PC-3 (cell line): ENCODE measurements around the gene CEP112. TPM values are rescaled to one million over a fixed set of nuclear protein-coding genes. Genes with fewer than 3 reads are reported as not detected.

Experiments used
- ATAC-seq: fragments of 200-7000 bp; cut with Tn5 transposase; 2 replicates; pipeline ENCODE4 v1.9.1; 2020; ENCODE audit warnings: mild to moderate bottlenecking, moderate library complexity
- BruUV-seq: library from RNA; stranded (reverse); fragments of 400-500 nt; replicated peaks from 2 replicates; lab custom pipeline; 2021; lab: Mats Ljungman, UMichigan
- CTCF ChIA-PET: fragments of 300-600 bp; sonication (Branson Sonifier 250); formaldehyde crosslinking; loops from one replicate; lab custom pipeline; 2022; ENCODE audit warnings: antibody characterized with exemption; lab: Charles Lee
- POLR2A ChIA-PET: fragments of 300-600 bp; sonication (Branson Sonifier 250); formaldehyde crosslinking; loops from one replicate; lab custom pipeline; 2022; ENCODE audit warnings: antibody characterized with exemption; ENCODE audit not compliant: unreplicated experiment; lab: Charles Lee
- DNase-seq: peaks from one replicate; pipeline ENCODE4 v3.0.0-alpha.2; 2015
- H2AFZ ChIP-seq: fragments of 300-600 bp; sonication (generic); 2 replicates; pipeline ENCODE4 v1.6.0; 2016; ENCODE audit warnings: antibody characterized with exemption, low read length
- H3F3A ChIP-seq: fragments of 300-600 bp; sonication (generic); one replicate; pipeline ENCODE4 v1.6.0; 2017; ENCODE audit warnings: antibody characterized with exemption, low read length, control low read depth, mild to moderate bottlenecking; ENCODE audit not compliant: unreplicated experiment
- H3K27ac ChIP-seq: fragments of 300-600 bp; sonication (generic); 2 replicates; pipeline ENCODE4 v1.5.1; 2016; ENCODE audit warnings: mild to moderate bottlenecking, low read length
- H3K27me3 ChIP-seq: fragments of 300-600 bp; sonication (generic); 2 replicates; pipeline ENCODE4 v1.6.1; 2016; ENCODE audit warnings: low read length, mixed read lengths
- H3K36me3 ChIP-seq: fragments of 300-600 bp; sonication (generic); 2 replicates; pipeline ENCODE4 v1.6.1; 2016; ENCODE audit warnings: low read depth, mixed run types, low read length, mixed read lengths
- H3K4me1 ChIP-seq: fragments of 300-600 bp; sonication (generic); 2 replicates; pipeline ENCODE4 v1.5.1; 2016; ENCODE audit warnings: low read length; ENCODE audit not compliant: insufficient read depth
- H3K4me2 ChIP-seq: fragments of 300-600 bp; sonication (generic); 2 replicates; pipeline ENCODE4 v1.6.0; 2016; ENCODE audit warnings: low read length
- H3K4me3 ChIP-seq: fragments of 300-600 bp; sonication (generic); 2 replicates; pipeline ENCODE4 v1.5.1; 2016; ENCODE audit warnings: mild to moderate bottlenecking, low read length, mixed read lengths
- H3K79me2 ChIP-seq: fragments of 300-600 bp; sonication (generic); 2 replicates; pipeline ENCODE4 v1.6.1; 2017; ENCODE audit warnings: low read length, mixed read lengths
- H3K9ac ChIP-seq: fragments of 300-600 bp; sonication (generic); 2 replicates; pipeline ENCODE4 v1.6.0; 2016; ENCODE audit warnings: mild to moderate bottlenecking, low read length
- H3K9me2 ChIP-seq: fragments of 300-600 bp; sonication (generic); replicated peaks from 2 replicates; pipeline ENCODE4 v1.6.1; 2016; ENCODE audit warnings: mixed run types, low read length, mixed read lengths
- H3K9me3 ChIP-seq: fragments of 300-600 bp; sonication (generic); 2 replicates; pipeline ENCODE4 v1.6.1; 2016; ENCODE audit warnings: low read length, mixed read lengths
- H4K20me1 ChIP-seq: fragments of 300-600 bp; sonication (generic); 2 replicates; pipeline ENCODE4 v1.6.1; 2016; ENCODE audit warnings: low read length, mixed read lengths
- CTCF ChIP-seq: fragments of 300-600 bp; sonication (generic); conservative IDR thresholded peaks from 2 replicates; pipeline ENCODE4 v1.5.1; 2017; ENCODE audit warnings: antibody characterized with exemption, low read depth, mild to moderate bottlenecking, low read length
- EZH2 ChIP-seq: fragments of 300-600 bp; sonication (generic); IDR thresholded peaks from one replicate; pipeline ENCODE4 v1.6.1; 2017; ENCODE audit warnings: antibody characterized with exemption, mild to moderate bottlenecking, low read length; ENCODE audit not compliant: unreplicated experiment
- EZH2phosphoT487 ChIP-seq: fragments of 300-600 bp; sonication (generic); IDR thresholded peaks from 2 replicates; pipeline ENCODE4 v1.6.1; 2018; ENCODE audit warnings: mild to moderate bottlenecking, antibody characterized with exemption, low read length, borderline replicate concordance
- intact Hi-C: fragments of 100-400 bp; cut with micrococcal nuclease; formaldehyde crosslinking; loops from 2 replicates; pipeline ENCODE4 v1.9.0; 2023
- total RNA-seq: library from RNA; depleted of rRNA; stranded (reverse); fragments of >200 nt; gene quantifications from 2 replicates; pipeline ENCODE4 v1.2.3, GENCODE V29; 2014

The CEP112 gene
- total RNA-seq, 1 experiment from 2014 or later = 6.5 TPM

GRCh38 chr17:66054242-66054641 is 137.7 kb downstream of the CEP112 start:
- H3K9me2 ChIP-seq = no peaks in the 10 kb centered on the region
- no peak for ATAC-seq
- H3K4me1 ChIP-seq = no peaks in the 10 kb centered on the region
- CTCF ChIA-PET = no interaction called here
- no peaks in the 10 kb centered on the region for H3K79me2 ChIP-seq
- no peaks in the 10 kb centered on the region for H3K36me3 ChIP-seq
- no peaks in the 10 kb centered on the region for H4K20me1 ChIP-seq
- H3K4me2 ChIP-seq = no peak overlapping the region
- 0 out of 2 replicates have a peak, but pooled peaks cover 3% of the 10 kb centered on the region for H3K9me3 ChIP-seq
- DNase-seq = no peak
- H3F3A ChIP-seq = no peaks in the 10 kb centered on the region
- no peak overlapping the region for H3K4me3 ChIP-seq
- BruUV-seq = no TSS peak
- no peak overlapping the region for H3K9ac ChIP-seq
- H3K27me3 ChIP-seq = no peaks in the 10 kb centered on the region
- H2AFZ ChIP-seq = no peak overlapping the region
- TF ChIP-seq EZH2 (no peak), CTCF (no peak), EZH2phosphoT487 (no peak)
- no peak overlapping the region for H3K27ac ChIP-seq
- intact Hi-C loops = no loop called here
- POLR2A ChIA-PET = no interaction called here

GRCh38 chr17:66044083-66044482 is 147.8 kb downstream of the CEP112 start:
- Histone ChIP-seq H3K9me3 (no peaks in the 10 kb centered on the region), H3K9ac (no peak overlapping the region), H3K4me3 (no peak overlapping the region), H3K4me1 (no peaks in the 10 kb centered on the region), H3K27me3 (no peaks in the 10 kb centered on the region), H3K4me2 (no peak overlapping the region), H3K79me2 (no peaks in the 10 kb centered on the region), H4K20me1 (no peaks in the 10 kb centered on the region), H3F3A (no peaks in the 10 kb centered on the region), H3K36me3 (no peaks in the 10 kb centered on the region), H2AFZ (no peak overlapping the region), H3K27ac (no peak overlapping the region), H3K9me2 (no peaks in the 10 kb centered on the region)
- intact Hi-C loops = no loop called here
- ChIA-PET CTCF (no interaction called here), POLR2A (no interaction called here)
- no TSS peak for BruUV-seq
- TF ChIP-seq EZH2phosphoT487 (no peak), CTCF (no peak), EZH2 (no peak)
- DNase-seq (no peak), ATAC-seq (no peak)

- H3K27me3 ChIP-seq = no peaks in the 10 kb centered on the region
- CTCF ChIA-PET = no interaction called here
- no peaks in the 10 kb centered on the region for H3K9me3 ChIP-seq
- POLR2A ChIA-PET = no interaction called here
- intact Hi-C loops = no loop called here
- H2AFZ ChIP-seq = no peak overlapping the region
- peak; percentile 4 for DNase-seq
- no peaks in the 10 kb centered on the region for H3K36me3 ChIP-seq
- BruUV-seq = no TSS peak
- no peaks in the 10 kb centered on the region for H3K79me2 ChIP-seq
- no peak for TF ChIP-seq EZH2
- H3K4me2 ChIP-seq = no peak overlapping the region
- H3F3A ChIP-seq = no peaks in the 10 kb centered on the region
- no peaks in the 10 kb centered on the region for H3K4me1 ChIP-seq
- ATAC-seq = peak; percentile 90
- H3K4me3 ChIP-seq = no peak overlapping the region
- H4K20me1 ChIP-seq = no peaks in the 10 kb centered on the region
- H3K27ac ChIP-seq = no peak overlapping the region
- H3K9ac ChIP-seq = no peak overlapping the region
- H3K9me2 ChIP-seq = no peaks in the 10 kb centered on the region
Measured at GRCh38 chr17:66043419-66043818, 148.5 kb downstream of the CEP112 start.
